Peyer's patch (tissue), 4 donors: ENCODE measurements around the gene TRRAP.

Source experiments
- CTCF ChIP-seq, 6 experiments: fragments of 450-650 bp in 4 of 6; fragments of 200-600 bp in 2 of 6; sonication (generic) in 1 of 6; IDR thresholded peaks; one replicate each; pipeline ENCODE4 v1.5.1; 2017 to 2019; ENCODE audit warnings: antibody characterized with exemption in 6 of 6, mild to moderate bottlenecking in 3 of 6, moderate library complexity in 1 of 6
- POLR2A ChIP-seq, 2 donors: fragments of 450-650 bp; IDR thresholded peaks; one replicate each; pipeline ENCODE4 v1.5.1; 2017; ENCODE audit warnings: antibody characterized with exemption in 2 of 2, mild to moderate bottlenecking in 2 of 2, moderate library complexity in 2 of 2

- TF ChIP-seq CTCF (IDR thresholded peaks at IDR 0.05) (no peak), POLR2A (IDR thresholded peaks at IDR 0.05) (no peak)
Measured at GRCh38 chr7:98976396-98977185, 98.3 kb downstream of the TRRAP start.
